Measurements from ENCODE around the gene AKAP17A. TPM values are rescaled to one million over a fixed set of nuclear protein-coding genes. Genes with fewer than 3 reads are reported as not detected.
"Not testable (repeated sequence)": the region's sequence is repeated elsewhere in the genome, so short reads cannot be mapped to it uniquely, and the experiment has no call there.

AKAP17A gene
- total RNA-seq, 6 donors from 2014 or later, result 40.9 to 193 (median 52.4) TPM

- DNase-seq (no peak), ATAC-seq (ENCODE audit: low FRiP score in 2 of 2) (no peak)
- Histone ChIP-seq H3K27ac (no peak overlapping the region), H3K9me3 (no peaks in the 10 kb centered on the region), H3K36me3 (no peaks in the 10 kb centered on the region), H3K4me3 (no peak overlapping the region), H3K27me3 (no peaks in the 10 kb centered on the region), H3K4me1 (no peaks in the 10 kb centered on the region)
- TF ChIP-seq POLR2A (IDR thresholded peaks at IDR 0.05) (no peak), EP300 (IDR thresholded peaks at IDR 0.05) (no peak), CTCF (IDR thresholded peaks at IDR 0.05) (no peak), POLR2AphosphoS5 (IDR thresholded peaks at IDR 0.05) (no peak)
- WGBS, 2 donors, result 29 to 38% methylated on average over 2 of the region's 2 CpGs
Observed at GRCh38 chrX:1561164-1561563, 30.2 kb upstream of the AKAP17A start.

GRCh38 chrX:1564077-1564476 lies 27.3 kb upstream of the AKAP17A start:
- 80 to 86% methylated on average over 7 of the region's 7 CpGs for WGBS, 2 donors
- not testable (repeated sequence) for ATAC-seq (ENCODE audit: low FRiP score in 2 of 2)

GRCh38 chrX:1564750-1565683 lies 26.4 kb upstream of the AKAP17A start:
- TF ChIP-seq EP300 (IDR thresholded peaks at IDR 0.05) (no peak), POLR2AphosphoS5 (IDR thresholded peaks at IDR 0.05) (no peak), POLR2A (IDR thresholded peaks at IDR 0.05) (no peak), CTCF (IDR thresholded peaks at IDR 0.05) (no peak)
- DNase-seq (no peak), ATAC-seq (ENCODE audit: low FRiP score in 2 of 2) (no peak)
- Histone ChIP-seq H3K27ac (no peak overlapping the region), H3K9me3 (no peaks in the 10 kb centered on the region), H3K27me3 (no peaks in the 10 kb centered on the region), H3K4me1 (no peaks in the 10 kb centered on the region), H3K36me3 (no peaks in the 10 kb centered on the region), H3K4me3 (no peak overlapping the region)
- 50 to 51% methylated on average over 10 of the region's 10 CpGs for WGBS, 2 donors

More at GRCh38 chrX:1564077-1564476, 27.3 kb upstream of the AKAP17A start:
- not testable (repeated sequence) for H3K4me1 ChIP-seq, DNase-seq, H3K4me3 ChIP-seq, H3K27me3 ChIP-seq, H3K36me3 ChIP-seq, H3K27ac ChIP-seq, H3K9me3 ChIP-seq

GRCh38 chrX:1574181-1574580 lies 17.2 kb upstream of the AKAP17A start:
- WGBS, 2 donors, result 90 to 93% methylated on average over 19 of the region's 19 CpGs

GRCh38 chrX:1576201-1576992 lies 15.0 kb upstream of the AKAP17A start:
- Histone ChIP-seq H3K27me3 (no peaks in the 10 kb centered on the region), H3K36me3 (no peaks in the 10 kb centered on the region), H3K27ac (no peak overlapping the region), H3K4me3 (no peak overlapping the region), H3K9me3 (no peaks in the 10 kb centered on the region), H3K4me1 (no peaks in the 10 kb centered on the region)
- no peak for DNase-seq
- no peak for ATAC-seq (ENCODE audit: low FRiP score in 2 of 2)
- no peak for TF ChIP-seq POLR2A (IDR thresholded peaks at IDR 0.05)
- no peak for TF ChIP-seq POLR2AphosphoS5 (IDR thresholded peaks at IDR 0.05)
- no peak for TF ChIP-seq EP300 (IDR thresholded peaks at IDR 0.05)
- TF ChIP-seq CTCF (IDR thresholded peaks at IDR 0.05), result no peak
- WGBS, 2 donors, result 47 to 51% methylated on average over 6 of the region's 6 CpGs

More at GRCh38 chrX:1574181-1574580, 17.2 kb upstream of the AKAP17A start:
- H3K4me1 ChIP-seq; ATAC-seq (ENCODE audit: low FRiP score in 2 of 2); H3K4me3 ChIP-seq; H3K27ac ChIP-seq; H3K9me3 ChIP-seq; H3K36me3 ChIP-seq; H3K27me3 ChIP-seq; DNase-seq: not testable (repeated sequence)
